CD14-positive monocyte (primary cell): ENCODE results near the gene DZIP1. TPM values are rescaled to one million over a fixed set of nuclear protein-coding genes. Genes with fewer than 3 reads are reported as not detected.

ENCODE experiments used
- DNase-seq, 3 donors: peaks; one replicate each; pipeline ENCODE4 v3.0.0-alpha.2; 2011 to 2022
- H2AFZ ChIP-seq: 2 replicates; pipeline ENCODE4 v1.6.0; 2012; ENCODE audit warnings: mild to moderate bottlenecking, low read depth, low read length, inconsistent platforms; ENCODE audit not compliant: insufficient read depth, poor library complexity, severe bottlenecking
- H3K27ac ChIP-seq, 2 donors: 1 replicate in 1 of 2; 2 replicates in 1 of 2; pipeline ENCODE4 v1.5.1; 2012 to 2013; ENCODE audit warnings: low read length in 2 of 2, control low read depth in 1 of 2, inconsistent platforms in 1 of 2, low read depth in 1 of 2, mild to moderate bottlenecking in 1 of 2
- H3K27me3 ChIP-seq, 2 donors: one replicate each; pipeline versions ENCODE4 v1.6.0 to v1.6.1; 2011 to 2013; ENCODE audit warnings: low read length in 2 of 2; ENCODE audit not compliant: control insufficient read depth in 2 of 2, insufficient read depth in 2 of 2
- H3K36me3 ChIP-seq, 2 donors: replicated peaks in 1 of 2; 1 replicate in 1 of 2; 2 replicates in 1 of 2; pipeline versions ENCODE4 v1.5.1 to v1.6.1; 2012 to 2013; ENCODE audit warnings: low read length in 2 of 2, control low read depth in 1 of 2, inconsistent platforms in 1 of 2, mild to moderate bottlenecking in 1 of 2; ENCODE audit not compliant: insufficient read depth in 2 of 2, control insufficient read depth in 1 of 2
- H3K4me1 ChIP-seq, 2 donors: 1 replicate in 1 of 2; 2 replicates in 1 of 2; pipeline versions ENCODE4 v1.5.1 to v1.6.1; 2012 to 2013; ENCODE audit warnings: low read length in 2 of 2, control low read depth in 1 of 2, inconsistent platforms in 1 of 2, mild to moderate bottlenecking in 1 of 2, moderate library complexity in 1 of 2; ENCODE audit not compliant: insufficient read depth in 2 of 2, control insufficient read depth in 1 of 2
- H3K4me2 ChIP-seq: replicated peaks from 2 replicates; pipeline ENCODE3; 2012; ENCODE audit warnings: low read length, moderate library complexity, mild to moderate bottlenecking; ENCODE audit not compliant: poor library complexity, severe bottlenecking; ENCODE audit errors: extremely low read depth
- H3K4me3 ChIP-seq, 3 experiments: fragments of 200-600 bp in 1 of 3; sonication (generic) in 1 of 3; replicated peaks in 1 of 3; 1 replicate in 2 of 3; 2 replicates in 1 of 3; pipeline ENCODE4 v1.5.1; 2011 to 2013; ENCODE audit warnings: low read length in 3 of 3, mild to moderate bottlenecking in 3 of 3, control low read depth in 2 of 3, low read depth in 2 of 3, inconsistent platforms in 1 of 3, moderate library complexity in 1 of 3
- H3K79me2 ChIP-seq: 2 replicates; pipeline ENCODE4 v1.6.0; 2012; ENCODE audit warnings: mild to moderate bottlenecking, control low read depth, inconsistent platforms, low read length, moderate library complexity; ENCODE audit not compliant: insufficient read depth
- H3K9ac ChIP-seq: 2 replicates; pipeline ENCODE4 v1.6.0; 2017; ENCODE audit warnings: low read length, mild to moderate bottlenecking; ENCODE audit not compliant: insufficient read depth, poor library complexity, severe bottlenecking
- H3K9me3 ChIP-seq, 2 donors: replicated peaks in 1 of 2; 1 replicate in 1 of 2; 2 replicates in 1 of 2; pipeline versions ENCODE4 v1.5.1 to v1.6.1; 2012 to 2013; ENCODE audit warnings: low read length in 2 of 2, control low read depth in 1 of 2; ENCODE audit not compliant: control insufficient read depth in 1 of 2, insufficient read depth in 1 of 2
- H4K20me1 ChIP-seq: 2 replicates; pipeline ENCODE4 v1.6.0; 2012; ENCODE audit warnings: mild to moderate bottlenecking, low read length, control low read depth, moderate library complexity; ENCODE audit not compliant: insufficient read depth
- H3K27ac Mint-ChIP-seq, 7 donors: one replicate each; pipeline ENCODE4 v1.8.0; 2020; ENCODE audit warnings: mild to moderate bottlenecking in 7 of 7, mixed read lengths in 7 of 7, moderate library complexity in 6 of 7, inconsistent platforms in 2 of 7
- H3K27me3 Mint-ChIP-seq, 3 donors: one replicate each; pipeline ENCODE4 v1.8.0; 2021 to 2022; ENCODE audit warnings: low read depth in 3 of 3, mild to moderate bottlenecking in 3 of 3, mixed read lengths in 3 of 3, moderate library complexity in 3 of 3, inconsistent platforms in 1 of 3
- H3K36me3 Mint-ChIP-seq, 2 donors: one replicate each; pipeline ENCODE4 v1.8.0; 2020; ENCODE audit warnings: mixed read lengths in 2 of 2, inconsistent platforms in 1 of 2, mild to moderate bottlenecking in 1 of 2
- H3K4me1 Mint-ChIP-seq: one replicate; pipeline ENCODE4 v1.8.0; 2020; ENCODE audit warnings: mild to moderate bottlenecking, mixed read lengths
- H3K4me3 Mint-ChIP-seq, 2 donors: one replicate each; pipeline ENCODE4 v1.8.0; 2020; ENCODE audit warnings: mild to moderate bottlenecking in 2 of 2, mixed read lengths in 2 of 2, moderate library complexity in 1 of 2
- H3K9me3 Mint-ChIP-seq, 7 donors: one replicate each; pipeline ENCODE4 v1.8.0; 2020 to 2022; ENCODE audit warnings: mixed read lengths in 7 of 7, mild to moderate bottlenecking in 6 of 7, moderate library complexity in 6 of 7, inconsistent platforms in 2 of 7
- WGBS: methylation state at CpG from one replicate; pipeline ENCODE4 v1.1.5; 2013; ENCODE audit warnings: missing lambda C conversion rate; ENCODE audit not compliant: insufficient coverage; 5-methylcytosine and 5-hydroxymethylcytosine counted together
- intact Hi-C, 2 donors: fragments of 100-400 bp; cut with micrococcal nuclease; formaldehyde crosslinking; loops; one replicate each; pipeline versions ENCODE4 v1.15.0 to v1.15.1; 2023
- polyA plus RNA-seq, 3 donors: library from polyadenylated mRNA; depleted of rRNA in 1 of 3; unstranded in 2 of 3; stranded (reverse) in 1 of 3; fragments of 300-500 nt in 2 of 3; fragments of >200 nt in 1 of 3; fragmentation: Illumina TruSeq in 2 of 3; gene quantifications; 1 replicate in 2 of 3; 2 replicates in 1 of 3; pipeline ENCODE4 v1.2.3, GENCODE V29; 2012 to 2021
- TF ChIP-seq, protein P1 (sequence below): fragments of 200-600 bp; IDR thresholded peaks from one replicate; pipeline ENCODE4 v1.8.0; 2022; ENCODE audit warnings: antibody characterized with exemption, mild to moderate bottlenecking

Gene DZIP1
- polyA plus RNA-seq, 3 donors, result not detected

- Histone ChIP-seq H4K20me1 (peaks cover 65% of the 10 kb centered on the region), H3K4me2 (peak overlapping the region; percentile 74), H3K36me3 (no peaks in the 10 kb centered on the region), H3K4me1 (peaks cover 47 to 53% of the 10 kb centered on the region in 2 donors), H3K9ac (no peak overlapping the region), H3K4me3 (peak overlapping the region in 2 of 3 experiments; percentile 83 to 95), H2AFZ (no peak overlapping the region), H3K79me2 (peaks cover 84% of the 10 kb centered on the region), H3K27ac (peak overlapping the region in 1 of 2 donors; percentile 96), H3K27me3 (no peaks in the 10 kb centered on the region), H3K9me3 (no peaks in the 10 kb centered on the region)
- H3K36me3 Mint-ChIP-seq, result peaks cover 5 to 9% of the 10 kb centered on the region in 2 donors
- H3K4me1 Mint-ChIP-seq, result peaks cover 73% of the 10 kb centered on the region
- H3K27ac Mint-ChIP-seq, result peak overlapping the region in 4 of 7 donors; percentile 43 to 81 (median 70)
- peaks cover 0 to 3% (median 2%) of the 10 kb centered on the region in 7 donors for H3K9me3 Mint-ChIP-seq
- H3K4me3 Mint-ChIP-seq, result peak overlapping the region; percentile 95 to 96
- no peak for DNase-seq
- intact Hi-C loops, result loop anchor here (5.0 to 10.0 kb wide), 3 partner anchors 33 to 1753 kb away; partner anchors contain the start of gene RAP2A (in 1 of the 2)
- WGBS, result no CpG with 5 or more reads among the region's 4 CpGs
- TF ChIP-seq, protein P1, sequence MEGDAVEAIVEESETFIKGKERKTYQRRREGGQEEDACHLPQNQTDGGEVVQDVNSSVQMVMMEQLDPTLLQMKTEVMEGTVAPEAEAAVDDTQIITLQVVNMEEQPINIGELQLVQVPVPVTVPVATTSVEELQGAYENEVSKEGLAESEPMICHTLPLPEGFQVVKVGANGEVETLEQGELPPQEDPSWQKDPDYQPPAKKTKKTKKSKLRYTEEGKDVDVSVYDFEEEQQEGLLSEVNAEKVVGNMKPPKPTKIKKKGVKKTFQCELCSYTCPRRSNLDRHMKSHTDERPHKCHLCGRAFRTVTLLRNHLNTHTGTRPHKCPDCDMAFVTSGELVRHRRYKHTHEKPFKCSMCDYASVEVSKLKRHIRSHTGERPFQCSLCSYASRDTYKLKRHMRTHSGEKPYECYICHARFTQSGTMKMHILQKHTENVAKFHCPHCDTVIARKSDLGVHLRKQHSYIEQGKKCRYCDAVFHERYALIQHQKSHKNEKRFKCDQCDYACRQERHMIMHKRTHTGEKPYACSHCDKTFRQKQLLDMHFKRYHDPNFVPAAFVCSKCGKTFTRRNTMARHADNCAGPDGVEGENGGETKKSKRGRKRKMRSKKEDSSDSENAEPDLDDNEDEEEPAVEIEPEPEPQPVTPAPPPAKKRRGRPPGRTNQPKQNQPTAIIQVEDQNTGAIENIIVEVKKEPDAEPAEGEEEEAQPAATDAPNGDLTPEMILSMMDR, result no peak
- no peaks in the 10 kb centered on the region for H3K27me3 Mint-ChIP-seq
Measured at GRCh38 chr13:95678967-95679366, 34.5 kb upstream of the DZIP1 start.

- Mint-ChIP-seq H3K36me3 (peaks cover 7 to 12% of the 10 kb centered on the region in 2 donors), H3K4me1 (peaks cover 68% of the 10 kb centered on the region), H3K27ac (peak overlapping the region; percentile 91 to 98 (median 96)), H3K4me3 (peak overlapping the region; percentile 95 to 96), H3K9me3 (peaks cover 0 to 3% (median 2%) of the 10 kb centered on the region in 7 donors), H3K27me3 (no peaks in the 10 kb centered on the region)
- H3K36me3 ChIP-seq, result no peaks in the 10 kb centered on the region
- peaks cover 71% of the 10 kb centered on the region for H3K79me2 ChIP-seq
- intact Hi-C loops, result loop anchor here (5.0 to 10.0 kb wide), 3 partner anchors 35 to 1755 kb away; partner anchors contain the start of gene RAP2A (in 1 of the 2)
- H3K27ac ChIP-seq, result peak overlapping the region; percentile 94 to 96
- peak overlapping the region; percentile 99 for H3K9ac ChIP-seq
- WGBS, result under 1% methylated on average over 17 of the region's 30 CpGs
- TF ChIP-seq, protein P1, result no peak
- peaks cover 53% of the 10 kb centered on the region for H4K20me1 ChIP-seq
- peak overlapping the region; percentile 64 for H2AFZ ChIP-seq
- no peaks in the 10 kb centered on the region for H3K9me3 ChIP-seq
- H3K27me3 ChIP-seq, result no peaks in the 10 kb centered on the region
- peak overlapping the region; percentile 74 for H3K4me2 ChIP-seq
- DNase-seq, result peak in 2 of 3 donors; percentile 55 to 60
- peak overlapping the region; percentile 83 to 96 (median 95) for H3K4me3 ChIP-seq
- H3K4me1 ChIP-seq, result peaks cover 41 to 51% of the 10 kb centered on the region in 2 donors
Measured at GRCh38 chr13:95677564-95678266, 33.2 kb upstream of the DZIP1 start.
